H9 (cell line): ENCODE data around the gene NALCN. TPM values are rescaled to one million over a fixed set of nuclear protein-coding genes. Genes with fewer than 3 reads are reported as not detected.

ENCODE experiments used
- DNase-seq: peaks from one replicate; pipeline ENCODE4 v3.0.0-alpha.2; 2017
- H2AFZ ChIP-seq: one replicate; pipeline ENCODE4 v1.6.1; 2013; ENCODE audit warnings: mild to moderate bottlenecking, low read length, control low read depth, moderate library complexity
- H2AK5ac ChIP-seq: 2 replicates; pipeline ENCODE4 v1.6.1; 2013; ENCODE audit warnings: low read length, control low read depth, mixed read lengths; ENCODE audit not compliant: insufficient read length
- H2BK120ac ChIP-seq: one replicate; pipeline ENCODE4 v1.6.1; 2013; ENCODE audit warnings: low read depth, mild to moderate bottlenecking, low read length, control low read depth, inconsistent platforms; ENCODE audit not compliant: poor library complexity, severe bottlenecking
- H2BK12ac ChIP-seq: 2 replicates; pipeline ENCODE4 v1.6.1; 2013; ENCODE audit warnings: low read length, control low read depth, mixed read lengths, low read depth; ENCODE audit not compliant: insufficient read length
- H2BK15ac ChIP-seq: 2 replicates; pipeline ENCODE4 v1.6.1; 2013; ENCODE audit warnings: low read depth, low read length, control low read depth
- H2BK20ac ChIP-seq: one replicate; pipeline ENCODE4 v1.6.1; 2013; ENCODE audit warnings: low read depth, mild to moderate bottlenecking, low read length, control low read depth, inconsistent platforms; ENCODE audit not compliant: poor library complexity, severe bottlenecking
- H2BK5ac ChIP-seq: 2 replicates; pipeline ENCODE4 v1.6.1; 2013; ENCODE audit warnings: low read length, control low read depth, mixed read lengths; ENCODE audit not compliant: insufficient read length
- H3K14ac ChIP-seq: 2 replicates; pipeline ENCODE4 v1.6.1; 2013; ENCODE audit warnings: low read length, control low read depth; ENCODE audit not compliant: insufficient read depth
- H3K18ac ChIP-seq: 2 replicates; pipeline ENCODE4 v1.6.1; 2013; ENCODE audit warnings: low read depth, mild to moderate bottlenecking, mixed read lengths, low read length, control low read depth; ENCODE audit not compliant: insufficient read length
- H3K23ac ChIP-seq: 2 replicates; pipeline ENCODE4 v1.6.1; 2013; ENCODE audit warnings: low read length, control low read depth, mixed read lengths, low read depth; ENCODE audit not compliant: insufficient read length
- H3K23me2 ChIP-seq: 2 replicates; pipeline ENCODE4 v1.6.1; 2013; ENCODE audit warnings: low read depth, mild to moderate bottlenecking, mixed read lengths, low read length, control low read depth; ENCODE audit not compliant: insufficient read length, poor library complexity, severe bottlenecking
- H3K27ac ChIP-seq: 2 replicates; pipeline ENCODE4 v1.5.1; 2013; ENCODE audit warnings: low read length, control low read depth, mixed read lengths, low read depth; ENCODE audit not compliant: insufficient read length
- H3K27me3 ChIP-seq: 2 replicates; pipeline ENCODE4 v1.6.1; 2013; ENCODE audit warnings: low read length, control low read depth, inconsistent platforms; ENCODE audit not compliant: insufficient read depth
- H3K4ac ChIP-seq: 2 replicates; pipeline ENCODE4 v1.6.1; 2013; ENCODE audit warnings: low read depth, mild to moderate bottlenecking, control low read depth, inconsistent platforms, low read length, moderate library complexity
- H3K4me1 ChIP-seq: 2 replicates; pipeline ENCODE4 v1.6.1; 2013; ENCODE audit warnings: low read length, control low read depth, inconsistent platforms; ENCODE audit not compliant: insufficient read depth
- H3K4me2 ChIP-seq: 2 replicates; pipeline ENCODE4 v1.6.1; 2013; ENCODE audit warnings: low read length, control low read depth, mixed read lengths; ENCODE audit not compliant: insufficient read length, insufficient read depth
- H3K56ac ChIP-seq: 2 replicates; pipeline ENCODE4 v1.6.1; 2013; ENCODE audit warnings: low read depth, mild to moderate bottlenecking, mixed read lengths, low read length, control low read depth; ENCODE audit not compliant: insufficient read length
- H3K79me1 ChIP-seq: 2 replicates; pipeline ENCODE4 v1.6.1; 2013; ENCODE audit warnings: low read depth, mild to moderate bottlenecking, moderate library complexity, low read length, control low read depth, inconsistent platforms; ENCODE audit not compliant: insufficient read depth, poor library complexity, severe bottlenecking
- H3K79me2 ChIP-seq: 2 replicates; pipeline ENCODE4 v1.6.1; 2013; ENCODE audit warnings: low read length, control low read depth, inconsistent platforms; ENCODE audit not compliant: insufficient read depth
- H3K9ac ChIP-seq: 2 replicates; pipeline ENCODE4 v1.6.1; 2013; ENCODE audit warnings: low read length, control low read depth, mixed read lengths; ENCODE audit not compliant: insufficient read length; ENCODE audit errors: extremely low read depth
- H3K9me3 ChIP-seq: one replicate; pipeline ENCODE4 v1.6.1; 2013; ENCODE audit warnings: low read depth, low read length, inconsistent platforms; ENCODE audit not compliant: control insufficient read depth
- H3T11ph ChIP-seq: one replicate; pipeline ENCODE4 v1.6.1; 2013; ENCODE audit warnings: mild to moderate bottlenecking, low read length, control low read depth, inconsistent platforms
- H4K20me1 ChIP-seq: one replicate; pipeline ENCODE4 v1.6.1; 2013; ENCODE audit not compliant: control insufficient read depth, insufficient read length, insufficient read depth
- H4K5ac ChIP-seq: 2 replicates; pipeline ENCODE4 v1.6.1; 2013; ENCODE audit warnings: low read depth, mild to moderate bottlenecking, mixed read lengths, low read length, control low read depth; ENCODE audit not compliant: insufficient read length
- H4K8ac ChIP-seq: replicated peaks from 2 replicates; pipeline ENCODE4 v1.6.1; 2013; ENCODE audit warnings: low read length, control low read depth, mixed read lengths, low read depth; ENCODE audit not compliant: insufficient read length
- H4K91ac ChIP-seq: 2 replicates; pipeline ENCODE4 v1.6.1; 2013; ENCODE audit warnings: low read depth, mild to moderate bottlenecking, moderate library complexity, mixed read lengths, low read length, control low read depth; ENCODE audit not compliant: insufficient read length
- H3K27ac Mint-ChIP-seq, 3 experiments: 2 replicates in 2 of 3; 3 replicates in 1 of 3; pipeline ENCODE4 v1.8.0; 2020 to 2021; ENCODE audit warnings: mixed read lengths in 3 of 3, mild to moderate bottlenecking in 1 of 3, moderate library complexity in 1 of 3
- H3K27me3 Mint-ChIP-seq: 2 replicates; pipeline ENCODE4 v1.8.0; 2021; ENCODE audit warnings: low read depth, mild to moderate bottlenecking, moderate library complexity, mixed read lengths
- H3K36me3 Mint-ChIP-seq, 3 experiments: 2 replicates in 2 of 3; 3 replicates in 1 of 3; pipeline ENCODE4 v1.8.0; 2020 to 2021; ENCODE audit warnings: low read depth in 3 of 3, mixed read lengths in 3 of 3; ENCODE audit not compliant: insufficient read depth in 1 of 3
- H3K4me1 Mint-ChIP-seq, 2 experiments: 2 replicates each; pipeline ENCODE4 v1.8.0; 2020; ENCODE audit warnings: mixed read lengths in 2 of 2
- H3K4me3 Mint-ChIP-seq, 2 experiments: 2 replicates in 1 of 2; 3 replicates in 1 of 2; pipeline ENCODE4 v1.8.0; 2020 to 2021; ENCODE audit warnings: mild to moderate bottlenecking in 2 of 2, mixed read lengths in 2 of 2, moderate library complexity in 1 of 2
- H3K9me3 Mint-ChIP-seq, 2 experiments: 2 replicates in 1 of 2; 3 replicates in 1 of 2; pipeline ENCODE4 v1.8.0; 2020; ENCODE audit warnings: mild to moderate bottlenecking in 2 of 2, mixed read lengths in 2 of 2, moderate library complexity in 1 of 2
- WGBS: extraction: QIAGEN DNeasy Blood & Tissue Kit; methylation state at CpG from one replicate; pipeline ENCODE4 v1.1.7; 2013; ENCODE audit warnings: missing lambda C conversion rate, low lambda C conversion rate, mixed read lengths; ENCODE audit not compliant: insufficient read length; ENCODE audit errors: extremely low coverage; 5-methylcytosine and 5-hydroxymethylcytosine counted together
- total RNA-seq: library from RNA; stranded (reverse); gene quantifications from 2 replicates; pipeline ENCODE4 v1.2.1, GENCODE V29; 2021
- TF ChIP-seq, protein P1 (sequence below): fragments of 200-600 bp; sonication (generic); conservative IDR thresholded peaks from 3 replicates; pipeline ENCODE4 v1.8.0; 2021; ENCODE audit warnings: antibody characterized with exemption, mild to moderate bottlenecking

Gene NALCN
- total RNA-seq, 1 experiment from 2014 or later, result 0.09 TPM

- no peak for DNase-seq
- H3K23me2 ChIP-seq, result no peaks in the 10 kb centered on the region
- no peak overlapping the region for H3K27ac ChIP-seq
- no peaks in the 10 kb centered on the region for H3K79me2 ChIP-seq
- no peak overlapping the region for H2BK5ac ChIP-seq
- H3K9me3 ChIP-seq, result no peaks in the 10 kb centered on the region
- Mint-ChIP-seq H3K27ac (0 out of 7 replicates have a peak overlapping the region, but pooled peaks of 1 of the 3 experiments have one; percentile 63), H3K4me3 (no peak overlapping the region), H3K9me3 (no peaks in the 10 kb centered on the region), H3K4me1 (peaks cover 0 to 4% of the 10 kb centered on the region in 2 experiments; a peak in 2 of 4 replicates), H3K27me3 (no peaks in the 10 kb centered on the region), H3K36me3 (no peaks in the 10 kb centered on the region)
- no peak overlapping the region for H3K23ac ChIP-seq
- no peak overlapping the region for H2BK20ac ChIP-seq
- TF ChIP-seq, protein P1, sequence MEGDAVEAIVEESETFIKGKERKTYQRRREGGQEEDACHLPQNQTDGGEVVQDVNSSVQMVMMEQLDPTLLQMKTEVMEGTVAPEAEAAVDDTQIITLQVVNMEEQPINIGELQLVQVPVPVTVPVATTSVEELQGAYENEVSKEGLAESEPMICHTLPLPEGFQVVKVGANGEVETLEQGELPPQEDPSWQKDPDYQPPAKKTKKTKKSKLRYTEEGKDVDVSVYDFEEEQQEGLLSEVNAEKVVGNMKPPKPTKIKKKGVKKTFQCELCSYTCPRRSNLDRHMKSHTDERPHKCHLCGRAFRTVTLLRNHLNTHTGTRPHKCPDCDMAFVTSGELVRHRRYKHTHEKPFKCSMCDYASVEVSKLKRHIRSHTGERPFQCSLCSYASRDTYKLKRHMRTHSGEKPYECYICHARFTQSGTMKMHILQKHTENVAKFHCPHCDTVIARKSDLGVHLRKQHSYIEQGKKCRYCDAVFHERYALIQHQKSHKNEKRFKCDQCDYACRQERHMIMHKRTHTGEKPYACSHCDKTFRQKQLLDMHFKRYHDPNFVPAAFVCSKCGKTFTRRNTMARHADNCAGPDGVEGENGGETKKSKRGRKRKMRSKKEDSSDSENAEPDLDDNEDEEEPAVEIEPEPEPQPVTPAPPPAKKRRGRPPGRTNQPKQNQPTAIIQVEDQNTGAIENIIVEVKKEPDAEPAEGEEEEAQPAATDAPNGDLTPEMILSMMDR, result no peak
- H2BK12ac ChIP-seq, result no peak overlapping the region
- WGBS, result no CpG with 5 or more reads among the region's 3 CpGs
- no peak overlapping the region for H3K14ac ChIP-seq
- H3K4ac ChIP-seq, result no peak overlapping the region
- H3T11ph ChIP-seq, result no peak overlapping the region
- H4K8ac ChIP-seq, result no peak overlapping the region
- H2AFZ ChIP-seq, result no peak overlapping the region
- H3K27me3 ChIP-seq, result no peaks in the 10 kb centered on the region
- no peak overlapping the region for H2AK5ac ChIP-seq
- no peak overlapping the region for H3K56ac ChIP-seq
- no peak overlapping the region for H3K18ac ChIP-seq
- no peak overlapping the region for H3K4me2 ChIP-seq
- H4K20me1 ChIP-seq, result no peaks in the 10 kb centered on the region
- H4K91ac ChIP-seq, result no peak overlapping the region
- H2BK15ac ChIP-seq, result no peak overlapping the region
- no peak overlapping the region for H3K9ac ChIP-seq
- H2BK120ac ChIP-seq, result no peak overlapping the region
- H3K4me1 ChIP-seq, result no peaks in the 10 kb centered on the region
- H3K79me1 ChIP-seq, result no peaks in the 10 kb centered on the region
- H4K5ac ChIP-seq, result no peak overlapping the region
These were observed 132.5 kb downstream of the NALCN start for GRCh38 chr13:101283782-101284181.
